HEK293T (cell line): ENCODE data around the gene ABCC8.
A peak's percentile ranks its signal among the peaks of the same experiment; 100 is the strongest.

ENCODE experiments used
- CTCF ChIA-PET: fragments of 350-600 bp; formaldehyde crosslinking; extraction: SDS; loops from one replicate; lab custom pipeline; 2021; ENCODE audit warnings: antibody characterized with exemption, inconsistent platforms; lab: Yijun Ruan, JAX
- POLR2A ChIA-PET: fragments of 350-600 bp; formaldehyde crosslinking; extraction: SDS; loops from one replicate; lab custom pipeline; 2020; ENCODE audit warnings: antibody characterized with exemption, inconsistent platforms; lab: Yijun Ruan, JAX
- DNase-seq: peaks from one replicate; pipeline ENCODE4 v3.0.0; 2012; ENCODE audit warnings: mixed read lengths; ENCODE audit errors: extremely low spot score
- ARNT ChIP-seq: fragments of 450-650 bp; IDR thresholded peaks from 2 replicates; pipeline ENCODE4 v1.6.1; 2017; ENCODE audit warnings: mild to moderate bottlenecking
- BHLHE40 ChIP-seq: fragments of 450-650 bp; IDR thresholded peaks from 2 replicates; pipeline ENCODE4 v1.6.1; 2016; ENCODE audit warnings: mild to moderate bottlenecking, moderate library complexity, borderline replicate concordance
- CTBP1 ChIP-seq: fragments of 450-650 bp; IDR thresholded peaks from 2 replicates; pipeline ENCODE4 v1.6.1; 2016; ENCODE audit warnings: borderline replicate concordance
- ELF4 ChIP-seq: fragments of 450-650 bp; IDR thresholded peaks from 2 replicates; pipeline ENCODE4 v1.6.1; 2017; ENCODE audit warnings: antibody characterized with exemption
- FOXA1 ChIP-seq: fragments of 450-650 bp; IDR thresholded peaks from 2 replicates; pipeline ENCODE4 v1.6.1; 2016; ENCODE audit warnings: mild to moderate bottlenecking
- FOXK2 ChIP-seq: fragments of 450-650 bp; IDR thresholded peaks from 2 replicates; pipeline ENCODE4 v1.6.1; 2016; ENCODE audit warnings: mild to moderate bottlenecking
- FOXM1 ChIP-seq: fragments of 450-650 bp; IDR thresholded peaks from 2 replicates; pipeline ENCODE4 v1.6.1; 2017; ENCODE audit warnings: mild to moderate bottlenecking, borderline replicate concordance
- HDGF ChIP-seq: fragments of 450-650 bp; IDR thresholded peaks from 2 replicates; pipeline ENCODE4 v1.6.1; 2017; ENCODE audit warnings: antibody characterized with exemption, borderline replicate concordance
- L3MBTL2 ChIP-seq: fragments of 450-650 bp; conservative IDR thresholded peaks from 2 replicates; pipeline ENCODE4 v1.6.1; 2016; ENCODE audit warnings: mild to moderate bottlenecking
- LEF1 ChIP-seq: fragments of 450-650 bp; IDR thresholded peaks from 2 replicates; pipeline ENCODE4 v1.6.1; 2017; ENCODE audit warnings: mild to moderate bottlenecking, borderline replicate concordance
- NFRKB ChIP-seq: fragments of 450-650 bp; IDR thresholded peaks from 2 replicates; pipeline ENCODE4 v1.6.1; 2016; ENCODE audit warnings: mild to moderate bottlenecking, moderate library complexity
- PKNOX1 ChIP-seq: fragments of 450-650 bp; IDR thresholded peaks from 2 replicates; pipeline ENCODE4 v1.6.1; 2016
- SP1 ChIP-seq: fragments of 450-650 bp; IDR thresholded peaks from 2 replicates; pipeline ENCODE4 v1.6.1; 2017
- SUZ12 ChIP-seq: fragments of 450-650 bp; IDR thresholded peaks from 2 replicates; pipeline ENCODE4 v1.6.1; 2016; ENCODE audit warnings: mild to moderate bottlenecking
- TARDBP ChIP-seq: fragments of 450-650 bp; IDR thresholded peaks from 2 replicates; pipeline ENCODE4 v1.6.1; 2016
- ZNF384 ChIP-seq: fragments of 450-650 bp; IDR thresholded peaks from 2 replicates; pipeline ENCODE4 v1.6.1; 2016

Gene ABCC8

GRCh38 chr11:17389957-17390649, 86.5 kb downstream of the ABCC8 start:
- TF ChIP-seq TARDBP (no peak), FOXM1 (no peak), HDGF (no peak), FOXK2 (no peak), CTBP1 (no peak), PKNOX1 (no peak), NFRKB (no peak), LEF1 (no peak), L3MBTL2 (no peak), ARNT (no peak), SP1 (no peak), ZNF384 (no peak), SUZ12 (no peak)
- ChIA-PET POLR2A (no interaction called here), CTCF (interaction anchor here (0.9 to 2.1 kb wide), 2 partner anchors 118 to 138 kb away, joined by 3 to 18 read pairs; no protein-coding TSS in a partner anchor)
- no peak for DNase-seq

GRCh38 chr11:17389211-17389956, 87.3 kb downstream of the ABCC8 start:
- TF ChIP-seq FOXA1, result no peak
- peak; percentile 22; the same call in 1 of the 2 replicates for TF ChIP-seq L3MBTL2
- peak; percentile 90 for DNase-seq
- ChIA-PET POLR2A (no interaction called here), CTCF (interaction anchor here (0.6 to 2.1 kb wide), 5 partner anchors 116 to 601 kb away, joined by 3 to 18 read pairs (median 3); no protein-coding TSS in a partner anchor)

- peak; percentile 19 for DNase-seq
- POLR2A ChIA-PET, result interaction anchor here (0.7 to 0.8 kb wide), 4 partner anchors 91 to 169 kb away, joined by 3 read pairs; partner anchors contain the start of gene NUCB2
- CTCF ChIA-PET, result interaction anchor here (0.6 to 2.1 kb wide), 8 partner anchors 91 to 584 kb away, joined by 3 to 18 read pairs (median 4); no protein-coding TSS in a partner anchor
These were observed 87.9 kb downstream of the ABCC8 start, which contains the start of gene KCNJ11 for GRCh38 chr11:17388609-17389210. Gene KCNJ11 (minus strand): TSS chr11:17388659. CDS start chr11:17388091, 568 bp downstream.

DNA sequence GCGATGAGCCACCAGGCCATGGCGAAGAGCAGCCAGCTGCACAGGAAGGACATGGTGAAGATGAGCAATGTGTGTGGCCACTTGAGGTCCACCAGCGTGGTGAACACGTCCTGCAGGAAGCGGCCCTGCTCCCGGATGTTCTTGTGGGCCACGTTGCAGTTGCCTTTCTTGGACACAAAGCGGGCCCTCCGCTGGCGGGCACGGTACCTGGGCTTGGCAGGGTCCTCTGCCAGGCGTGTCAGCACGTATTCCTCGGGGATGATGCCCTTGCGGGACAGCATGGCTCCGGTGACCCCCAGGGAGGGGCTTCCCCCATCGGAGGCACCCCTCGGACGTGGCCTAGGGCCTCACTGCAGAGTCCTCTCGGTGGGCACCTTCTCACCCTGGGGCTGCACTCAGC, 88.8 kb downstream of the ABCC8 start:
- ChIA-PET CTCF (interaction anchor here (0.8 kb wide), 1 partner anchor 126 kb away, joined by 4 read pairs; no protein-coding TSS in a partner anchor), POLR2A (no interaction called here)
- TF ChIP-seq ARNT (no peak), PKNOX1 (no peak), FOXA1 (no peak), FOXM1 (no peak), ZNF384 (no peak), SUZ12 (no peak), TARDBP (no peak)
- no peak for DNase-seq

More at GRCh38 chr11:17388609-17389210, 87.9 kb downstream of the ABCC8 start, which contains the start of gene KCNJ11:
- TF ChIP-seq L3MBTL2, result no peak
- no peak for TF ChIP-seq SUZ12
- TF ChIP-seq NFRKB, result no peak
- no peak for TF ChIP-seq PKNOX1
- no peak for TF ChIP-seq BHLHE40
- TF ChIP-seq ZNF384, result no peak
- TF ChIP-seq CTBP1, result no peak
- no peak for TF ChIP-seq TARDBP

DNA sequence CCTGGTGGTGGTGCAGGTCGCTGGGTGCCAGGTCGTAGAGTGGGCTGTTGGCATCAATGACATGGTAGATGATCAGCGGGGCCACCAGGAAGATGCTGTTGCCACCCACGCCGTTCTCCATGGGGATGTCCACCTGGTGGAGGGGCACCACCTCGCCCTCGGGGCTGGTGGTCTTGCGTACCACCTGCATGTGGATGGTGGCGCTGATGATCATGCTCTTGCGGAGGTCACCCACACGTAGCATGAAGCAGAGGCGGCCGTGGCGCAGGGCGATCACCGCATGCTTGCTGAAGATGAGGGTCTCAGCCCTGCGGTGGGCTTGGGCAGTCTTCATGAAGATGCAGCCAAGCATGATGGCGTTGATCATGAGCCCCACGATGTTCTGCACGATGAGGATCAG, 89.4 kb downstream of the ABCC8 start:
- no peak for DNase-seq
- TF ChIP-seq ARNT (no peak), L3MBTL2 (no peak), CTBP1 (no peak), HDGF (no peak), SP1 (no peak), BHLHE40 (no peak), ZNF384 (no peak), ELF4 (no peak), NFRKB (no peak), LEF1 (no peak), SUZ12 (no peak), TARDBP (no peak)
- ChIA-PET POLR2A (no interaction called here), CTCF (interaction anchor here (0.6 to 1.4 kb wide), 12 partner anchors 33 to 451 kb away, joined by 3 to 9 read pairs (median 4); partner anchors contain the start of gene OTOG)
